ENCODE data around the gene ARHGAP15.

- TF ChIP-seq MAX (IDR thresholded peaks at IDR 0.05) (no peak), TAF1 (IDR thresholded peaks at IDR 0.05; ENCODE audit: low read depth) (no peak), RAD21 (IDR thresholded peaks at IDR 0.05; ENCODE audit: low read depth) (no peak), CEBPB (IDR thresholded peaks at IDR 0.05) (no peak), REST (IDR thresholded peaks at IDR 0.05; ENCODE audit: low read depth) (no peak), TEAD4 (IDR thresholded peaks at IDR 0.05) (no peak), NFIC (IDR thresholded peaks at IDR 0.05) (no peak)
Measured at GRCh38 chr2:143121957-143122356, 7.3 kb upstream of the ARHGAP15 start.

Data from Ishikawa (cell line).